ENCODE data around the gene IL17RA.

Gene IL17RA

DNA sequence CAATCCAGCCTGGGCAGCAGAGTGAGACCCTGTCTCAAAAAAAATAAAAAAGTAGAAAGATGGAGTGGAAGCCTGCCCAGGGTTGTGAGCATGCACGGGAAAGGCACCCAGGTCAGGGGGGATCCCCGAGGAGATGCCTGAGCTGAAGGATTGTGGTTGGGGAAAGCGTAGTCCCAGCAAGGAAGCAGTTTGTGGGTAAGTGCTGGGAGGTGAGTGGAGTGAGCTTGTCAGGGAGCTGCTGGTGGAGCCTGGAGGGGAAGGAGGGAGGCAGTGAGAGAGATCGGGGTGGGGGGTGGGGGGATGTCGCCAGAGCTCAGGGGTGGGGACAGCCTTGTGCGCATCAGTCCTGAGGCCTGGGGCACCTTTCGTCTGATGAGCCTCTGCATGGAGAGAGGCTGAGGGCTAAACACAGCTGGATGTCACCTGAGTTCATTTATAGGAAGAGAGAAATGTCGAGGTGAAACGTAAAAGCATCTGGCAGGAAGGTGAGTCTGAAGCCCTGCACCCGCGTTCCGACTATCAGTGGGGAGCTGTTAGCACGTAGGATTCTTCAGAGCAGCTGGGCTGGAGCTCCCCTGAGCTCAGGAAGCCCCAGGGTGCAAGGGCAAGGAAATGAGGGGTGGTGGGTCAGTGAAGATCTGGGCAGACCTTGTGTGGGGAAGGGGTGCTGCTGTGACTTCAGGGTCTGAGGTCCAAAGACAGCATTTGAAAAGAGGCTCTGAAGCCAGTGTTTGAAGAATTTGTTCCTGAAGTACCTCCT lies 26.2 kb downstream of the IL17RA start:
- no peak overlapping the region for H3K4me3 ChIP-seq (ENCODE audit: low read length)
- TF ChIP-seq, protein P1, sequence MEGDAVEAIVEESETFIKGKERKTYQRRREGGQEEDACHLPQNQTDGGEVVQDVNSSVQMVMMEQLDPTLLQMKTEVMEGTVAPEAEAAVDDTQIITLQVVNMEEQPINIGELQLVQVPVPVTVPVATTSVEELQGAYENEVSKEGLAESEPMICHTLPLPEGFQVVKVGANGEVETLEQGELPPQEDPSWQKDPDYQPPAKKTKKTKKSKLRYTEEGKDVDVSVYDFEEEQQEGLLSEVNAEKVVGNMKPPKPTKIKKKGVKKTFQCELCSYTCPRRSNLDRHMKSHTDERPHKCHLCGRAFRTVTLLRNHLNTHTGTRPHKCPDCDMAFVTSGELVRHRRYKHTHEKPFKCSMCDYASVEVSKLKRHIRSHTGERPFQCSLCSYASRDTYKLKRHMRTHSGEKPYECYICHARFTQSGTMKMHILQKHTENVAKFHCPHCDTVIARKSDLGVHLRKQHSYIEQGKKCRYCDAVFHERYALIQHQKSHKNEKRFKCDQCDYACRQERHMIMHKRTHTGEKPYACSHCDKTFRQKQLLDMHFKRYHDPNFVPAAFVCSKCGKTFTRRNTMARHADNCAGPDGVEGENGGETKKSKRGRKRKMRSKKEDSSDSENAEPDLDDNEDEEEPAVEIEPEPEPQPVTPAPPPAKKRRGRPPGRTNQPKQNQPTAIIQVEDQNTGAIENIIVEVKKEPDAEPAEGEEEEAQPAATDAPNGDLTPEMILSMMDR (conservative IDR thresholded peaks at IDR 0.05; ENCODE audit: low read length), result no peak
- DNase-seq (ENCODE audit: low read depth), result no peak

DNA sequence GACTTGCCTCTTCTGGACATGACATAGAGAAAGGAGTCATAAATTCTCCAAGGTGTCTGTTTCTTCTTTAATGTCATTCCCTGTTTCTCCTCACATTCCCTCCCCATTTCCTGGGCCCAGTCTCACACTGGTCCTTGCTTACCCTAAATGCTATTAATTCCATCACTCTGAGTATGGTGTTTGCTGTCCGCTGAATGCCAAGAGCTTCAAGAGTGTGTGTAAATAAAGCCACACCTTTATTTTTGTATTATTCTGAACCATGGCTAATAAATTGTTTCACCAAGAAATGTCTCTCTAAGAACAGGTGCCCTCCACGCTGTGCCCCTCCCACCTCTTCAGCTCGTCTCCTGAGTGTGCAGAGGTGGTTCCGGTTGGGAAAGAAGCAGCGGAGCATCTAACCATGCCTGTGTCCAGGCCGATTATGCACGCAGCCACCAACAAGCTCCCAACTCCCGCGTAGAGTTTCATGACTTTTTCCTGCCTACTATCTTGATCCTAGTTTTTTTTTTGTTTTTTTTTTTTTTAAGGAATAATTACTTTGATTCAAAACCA lies 27.8 kb downstream of the IL17RA start:
- TF ChIP-seq, protein P1 (conservative IDR thresholded peaks at IDR 0.05; ENCODE audit: low read length), result no peak
- no peak overlapping the region for H3K4me3 ChIP-seq (ENCODE audit: low read length)
- DNase-seq (ENCODE audit: low read depth), result no peak

DNA sequence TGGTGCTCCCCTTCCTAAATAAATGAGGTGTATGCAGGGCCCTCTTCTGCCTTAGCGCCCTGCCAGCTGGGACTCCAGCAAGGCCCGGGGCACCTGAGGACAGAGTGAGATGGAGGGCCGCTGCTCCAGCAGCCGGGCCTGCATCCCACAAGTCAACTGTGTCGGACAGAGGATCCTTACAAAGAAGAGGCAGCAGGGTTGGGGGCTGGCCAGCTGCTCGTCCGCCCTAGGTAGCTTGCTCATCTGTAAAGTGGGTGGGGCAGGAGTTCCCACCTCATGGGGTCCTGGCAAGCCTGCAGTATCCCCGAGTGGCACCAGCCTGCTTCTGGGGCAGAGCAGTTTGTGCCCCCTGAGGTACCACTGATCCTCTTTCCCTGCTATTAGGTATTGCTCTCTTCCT lies 28.8 kb downstream of the IL17RA start:
- TF ChIP-seq, protein P1 (conservative IDR thresholded peaks at IDR 0.05; ENCODE audit: low read length), result no peak
- H3K4me3 ChIP-seq (ENCODE audit: low read length), result no peak overlapping the region
- DNase-seq (ENCODE audit: low read depth), result no peak

DNA sequence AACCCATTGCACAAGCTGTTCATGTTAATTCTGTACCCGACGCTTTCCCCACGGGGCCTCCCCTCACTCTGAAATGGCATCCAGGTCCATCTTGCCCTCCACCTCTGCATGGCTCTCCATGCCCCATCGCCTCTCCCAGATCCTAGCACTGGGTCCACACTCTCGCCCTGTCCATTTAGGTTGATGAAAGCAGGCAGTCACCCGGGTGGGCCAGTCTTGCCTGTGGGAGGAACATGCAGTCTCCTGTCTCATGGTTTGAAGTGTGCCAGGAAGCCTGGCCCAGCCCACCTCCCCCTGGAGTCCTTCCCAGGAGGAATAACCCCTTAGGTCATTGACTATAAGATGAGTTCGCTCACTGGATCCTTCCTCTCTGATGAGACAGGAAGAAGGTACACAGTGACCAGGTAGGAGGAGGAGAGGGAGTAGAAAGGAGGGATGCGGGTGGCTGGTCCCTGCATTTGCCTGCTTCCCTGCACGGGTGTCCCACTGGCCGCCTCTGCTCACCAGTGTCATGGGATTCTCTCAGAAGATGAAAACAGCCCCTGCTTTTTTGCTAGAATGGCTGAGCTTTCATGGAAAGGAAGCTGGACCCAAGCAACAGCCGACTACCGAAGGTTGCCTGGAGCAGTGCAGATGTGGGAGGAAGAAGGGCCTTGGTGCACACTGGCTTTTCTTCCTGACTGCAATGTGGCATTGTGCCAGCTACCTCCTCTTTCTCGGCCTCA lies 29.5 kb downstream of the IL17RA start:
- TF ChIP-seq, protein P1 (conservative IDR thresholded peaks at IDR 0.05; ENCODE audit: low read length), result no peak
- DNase-seq (ENCODE audit: low read depth), result no peak

DNA sequence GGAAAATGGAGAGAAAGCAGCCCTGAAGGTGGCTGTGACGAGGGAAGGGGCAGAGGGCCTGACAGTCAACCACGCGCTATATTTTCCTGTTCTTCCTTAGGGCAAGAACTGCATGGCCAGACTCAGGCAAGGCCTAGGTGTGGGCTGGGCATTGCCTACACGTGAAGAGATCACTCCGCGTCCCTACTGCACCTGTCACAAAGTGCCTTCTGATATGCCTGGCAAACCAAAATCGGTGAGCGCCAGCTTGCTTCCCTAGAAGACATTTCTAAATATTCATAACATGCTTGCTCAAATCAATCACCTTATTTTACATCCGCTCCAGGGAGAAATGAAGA lies 30.1 kb downstream of the IL17RA start:
- TF ChIP-seq, protein P1 (conservative IDR thresholded peaks at IDR 0.05; ENCODE audit: low read length), result no peak
- H3K4me3 ChIP-seq (ENCODE audit: low read length), result no peak overlapping the region
- DNase-seq (ENCODE audit: low read depth), result no peak

More for the DNA sequence above, 29.5 kb downstream of the IL17RA start:
- no peak overlapping the region for H3K4me3 ChIP-seq (ENCODE audit: low read length)

DNA sequence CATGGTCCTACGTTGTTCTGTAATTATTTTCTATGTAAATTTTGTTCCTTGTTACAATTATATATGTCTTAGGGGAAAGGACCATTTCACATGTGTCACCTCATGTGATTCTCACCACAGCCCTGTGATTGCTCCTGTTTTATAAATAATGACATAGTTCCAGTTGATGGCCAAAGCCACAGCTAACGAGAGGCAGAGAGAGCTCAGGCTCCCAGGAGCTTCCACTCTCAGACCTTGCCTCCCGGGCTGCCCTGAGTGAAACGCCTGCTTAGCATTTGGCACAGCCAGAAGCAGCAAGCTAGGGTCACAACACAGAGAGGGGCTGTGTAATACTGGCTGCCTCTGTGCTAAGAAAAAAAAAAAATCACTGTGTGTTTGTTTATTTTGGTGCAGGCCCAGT lies 30.4 kb downstream of the IL17RA start:
- H3K4me3 ChIP-seq (ENCODE audit: low read length), result no peak overlapping the region
- DNase-seq (ENCODE audit: low read depth), result no peak
- TF ChIP-seq, protein P1 (conservative IDR thresholded peaks at IDR 0.05; ENCODE audit: low read length), result no peak

All from AG10803 (cell line).